Measurements from ENCODE around the gene P2RY2. TPM values are rescaled to one million over a fixed set of nuclear protein-coding genes. Genes with fewer than 3 reads are reported as not detected.
"Not testable (repeated sequence)": the region's sequence is repeated elsewhere in the genome, so short reads cannot be mapped to it uniquely, and the experiment has no call there.

The P2RY2 gene
- total RNA-seq, 1 experiment from 2014 or later = 0.26 TPM

DNA sequence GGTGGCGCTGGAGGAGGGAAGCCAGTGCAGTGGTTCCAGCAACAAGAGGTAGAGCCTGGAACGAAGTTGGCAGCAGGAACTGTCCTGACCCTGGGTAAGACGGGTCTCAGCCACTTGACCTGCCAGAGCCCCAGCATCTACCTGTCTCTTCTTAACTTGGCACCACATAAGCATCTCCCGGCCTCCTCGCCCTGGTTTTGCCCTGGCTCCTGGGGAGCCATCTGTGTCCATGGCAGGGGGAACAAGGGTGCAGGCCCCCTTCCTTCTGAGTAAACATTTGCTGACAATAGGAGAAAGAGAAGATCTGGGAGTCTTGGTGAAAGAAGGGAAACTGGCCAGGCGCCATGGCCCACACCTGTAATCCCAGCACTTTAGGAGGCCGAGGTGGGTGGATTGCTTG is 12.8 kb downstream of the P2RY2 start:
- no peak overlapping the region for H3K4me2 ChIP-seq (ENCODE audit: insufficient read depth, insufficient read length, low read length)
- no peak overlapping the region for H3T11ph ChIP-seq (ENCODE audit: low read length)
- Mint-ChIP-seq H3K9me3 (no peaks in the 10 kb centered on the region), H3K27me3 (ENCODE audit: low read depth) (peaks cover 3% of the 10 kb centered on the region), H3K4me3 (no peak overlapping the region), H3K4me1 (peaks cover 25 to 29% of the 10 kb centered on the region in 2 experiments), H3K27ac (no peak overlapping the region), H3K36me3 (ENCODE audit: insufficient read depth in 1 of 3, low read depth in 3 of 3) (no peaks in the 10 kb centered on the region)
- H3K23ac ChIP-seq (ENCODE audit: insufficient read length, low read depth, low read length) = no peak overlapping the region
- H3K4me1 ChIP-seq (ENCODE audit: insufficient read depth, low read length) = peaks cover 13% of the 10 kb centered on the region; the same call in 1 of the 2 replicates
- no peak overlapping the region for H4K91ac ChIP-seq (ENCODE audit: insufficient read length, low read depth, low read length)
- no peak overlapping the region for H2BK15ac ChIP-seq (ENCODE audit: low read depth, low read length)
- TF ChIP-seq, protein P1, sequence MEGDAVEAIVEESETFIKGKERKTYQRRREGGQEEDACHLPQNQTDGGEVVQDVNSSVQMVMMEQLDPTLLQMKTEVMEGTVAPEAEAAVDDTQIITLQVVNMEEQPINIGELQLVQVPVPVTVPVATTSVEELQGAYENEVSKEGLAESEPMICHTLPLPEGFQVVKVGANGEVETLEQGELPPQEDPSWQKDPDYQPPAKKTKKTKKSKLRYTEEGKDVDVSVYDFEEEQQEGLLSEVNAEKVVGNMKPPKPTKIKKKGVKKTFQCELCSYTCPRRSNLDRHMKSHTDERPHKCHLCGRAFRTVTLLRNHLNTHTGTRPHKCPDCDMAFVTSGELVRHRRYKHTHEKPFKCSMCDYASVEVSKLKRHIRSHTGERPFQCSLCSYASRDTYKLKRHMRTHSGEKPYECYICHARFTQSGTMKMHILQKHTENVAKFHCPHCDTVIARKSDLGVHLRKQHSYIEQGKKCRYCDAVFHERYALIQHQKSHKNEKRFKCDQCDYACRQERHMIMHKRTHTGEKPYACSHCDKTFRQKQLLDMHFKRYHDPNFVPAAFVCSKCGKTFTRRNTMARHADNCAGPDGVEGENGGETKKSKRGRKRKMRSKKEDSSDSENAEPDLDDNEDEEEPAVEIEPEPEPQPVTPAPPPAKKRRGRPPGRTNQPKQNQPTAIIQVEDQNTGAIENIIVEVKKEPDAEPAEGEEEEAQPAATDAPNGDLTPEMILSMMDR (conservative IDR thresholded peaks at IDR 0.05) = no peak
- no peak overlapping the region for H2BK120ac ChIP-seq (ENCODE audit: low read depth, low read length, poor library complexity, severe bottlenecking)
- WGBS (ENCODE audit: extremely low coverage, insufficient read length, low lambda C conversion rate) = no CpG with 5 or more reads among the region's 7 CpGs
- H3K27me3 ChIP-seq (ENCODE audit: insufficient read depth, low read length) = no peaks in the 10 kb centered on the region
- no peak overlapping the region for H3K18ac ChIP-seq (ENCODE audit: insufficient read length, low read depth, low read length)
- no peak overlapping the region for H2AFZ ChIP-seq (ENCODE audit: low read length)
- no peak overlapping the region for H3K56ac ChIP-seq (ENCODE audit: insufficient read length, low read depth, low read length)
- no peak overlapping the region for H3K9ac ChIP-seq (ENCODE audit: extremely low read depth, insufficient read length, low read length)
- H2AK5ac ChIP-seq (ENCODE audit: insufficient read length, low read length) = no peak overlapping the region
- no peaks in the 10 kb centered on the region for H3K9me3 ChIP-seq (ENCODE audit: control insufficient read depth, low read depth, low read length)
- no peak overlapping the region for H2BK5ac ChIP-seq (ENCODE audit: insufficient read length, low read length)
- H4K5ac ChIP-seq (ENCODE audit: insufficient read length, low read depth, low read length) = no peak overlapping the region
- H3K79me1 ChIP-seq (ENCODE audit: insufficient read depth, low read depth, low read length, poor library complexity, severe bottlenecking) = no peaks in the 10 kb centered on the region
- peaks cover 3% of the 10 kb centered on the region for H3K23me2 ChIP-seq (ENCODE audit: insufficient read length, low read depth, low read length, poor library complexity, severe bottlenecking)
- no peaks in the 10 kb centered on the region for H4K20me1 ChIP-seq (ENCODE audit: control insufficient read depth, insufficient read depth, insufficient read length)
- H3K4ac ChIP-seq (ENCODE audit: low read depth, low read length) = no peak overlapping the region
- H3K27ac ChIP-seq (ENCODE audit: insufficient read length, low read depth, low read length) = no peak overlapping the region
- H2BK12ac ChIP-seq (ENCODE audit: insufficient read length, low read depth, low read length) = no peak overlapping the region
- H3K79me2 ChIP-seq (ENCODE audit: insufficient read depth, low read length) = no peaks in the 10 kb centered on the region
- no peak overlapping the region for H3K14ac ChIP-seq (ENCODE audit: insufficient read depth, low read length)
- DNase-seq = no peak
- H4K8ac ChIP-seq (replicated peaks; ENCODE audit: insufficient read length, low read depth, low read length) = no peak overlapping the region
- no peak overlapping the region for H2BK20ac ChIP-seq (ENCODE audit: low read depth, low read length, poor library complexity, severe bottlenecking)

DNA sequence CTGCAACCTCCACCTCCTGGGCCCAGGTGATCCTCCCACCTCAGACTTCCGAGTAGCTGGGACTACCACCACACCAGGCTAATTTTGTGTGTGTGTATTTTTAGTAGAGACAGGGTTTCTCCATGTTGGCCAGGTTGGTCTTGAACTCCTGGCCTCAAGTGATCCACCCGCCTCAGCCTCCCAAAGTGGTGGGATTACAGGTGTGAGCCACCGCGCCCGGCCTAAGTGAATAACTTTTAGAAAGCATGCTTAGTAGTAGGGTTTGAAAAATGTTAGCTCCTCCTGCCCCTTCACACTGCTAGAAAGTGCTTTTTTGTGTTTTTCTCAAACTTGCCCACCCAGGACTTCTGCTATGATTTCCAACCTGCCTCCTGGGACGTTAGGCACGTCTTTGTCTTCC is 14.4 kb downstream of the P2RY2 start:
- not testable (repeated sequence) for H2BK5ac ChIP-seq (ENCODE audit: insufficient read length, low read length); H2BK120ac ChIP-seq (ENCODE audit: low read depth, low read length, poor library complexity, severe bottlenecking); H3K9me3 Mint-ChIP-seq; H3K79me2 ChIP-seq (ENCODE audit: insufficient read depth, low read length); H2AFZ ChIP-seq (ENCODE audit: low read length); H3K23ac ChIP-seq (ENCODE audit: insufficient read length, low read depth, low read length); DNase-seq; H3K9ac ChIP-seq (ENCODE audit: extremely low read depth, insufficient read length, low read length); H3K27ac Mint-ChIP-seq; H3K4ac ChIP-seq (ENCODE audit: low read depth, low read length); H3T11ph ChIP-seq (ENCODE audit: low read length); H3K23me2 ChIP-seq (ENCODE audit: insufficient read length, low read depth, low read length, poor library complexity, severe bottlenecking); H3K36me3 Mint-ChIP-seq (ENCODE audit: insufficient read depth in 1 of 3, low read depth in 3 of 3); H4K20me1 ChIP-seq (ENCODE audit: control insufficient read depth, insufficient read depth, insufficient read length); H3K18ac ChIP-seq (ENCODE audit: insufficient read length, low read depth, low read length); H3K14ac ChIP-seq (ENCODE audit: insufficient read depth, low read length); H3K9me3 ChIP-seq (ENCODE audit: control insufficient read depth, low read depth, low read length); H3K27me3 Mint-ChIP-seq (ENCODE audit: low read depth); H3K27me3 ChIP-seq (ENCODE audit: insufficient read depth, low read length); H2AK5ac ChIP-seq (ENCODE audit: insufficient read length, low read length); H3K4me2 ChIP-seq (ENCODE audit: insufficient read depth, insufficient read length, low read length); H3K56ac ChIP-seq (ENCODE audit: insufficient read length, low read depth, low read length); H4K8ac ChIP-seq (replicated peaks; ENCODE audit: insufficient read length, low read depth, low read length); H3K27ac ChIP-seq (ENCODE audit: insufficient read length, low read depth, low read length); H2BK12ac ChIP-seq (ENCODE audit: insufficient read length, low read depth, low read length); H4K91ac ChIP-seq (ENCODE audit: insufficient read length, low read depth, low read length); H2BK15ac ChIP-seq (ENCODE audit: low read depth, low read length); H3K4me3 Mint-ChIP-seq; H3K79me1 ChIP-seq (ENCODE audit: insufficient read depth, low read depth, low read length, poor library complexity, severe bottlenecking); H4K5ac ChIP-seq (ENCODE audit: insufficient read length, low read depth, low read length); H2BK20ac ChIP-seq (ENCODE audit: low read depth, low read length, poor library complexity, severe bottlenecking)
- H3K4me1 Mint-ChIP-seq = peaks cover 21 to 25% of the 10 kb centered on the region in 2 experiments
- H3K4me1 ChIP-seq (ENCODE audit: insufficient read depth, low read length) = peaks cover 12% of the 10 kb centered on the region; the same call in 1 of the 2 replicates
- no CpG with 5 or more reads among the region's 7 CpGs for WGBS (ENCODE audit: extremely low coverage, insufficient read length, low lambda C conversion rate)
